ENCODE results near the gene KCTD21.
"Not testable (repeated sequence)": the region's sequence is repeated elsewhere in the genome, so short reads cannot be mapped to it uniquely, and the experiment has no call there.

Gene KCTD21

GRCh38 chr11:78188286-78189173, at the start of gene KCTD21, which contains the start of gene USP35:
KCTD21 (minus strand) TSS chr11:78188626; CDS start chr11:78174554, 14,072 bp downstream.
USP35 (plus strand) TSS chr11:78188919; CDS start chr11:78196246, 7,327 bp downstream.
- peak; percentile 97 for DNase-seq

GRCh38 chr11:78237293-78238046, 49.0 kb upstream of the KCTD21 start:
- DNase-seq: no peak

- DNase-seq: no peak
These were observed 45.6 kb upstream of the KCTD21 start for GRCh38 chr11:78234006-78234405.

- not testable (repeated sequence) for DNase-seq
These were observed 44.6 kb upstream of the KCTD21 start for GRCh38 chr11:78233046-78233445.

GRCh38 chr11:78231962-78232501, 43.6 kb upstream of the KCTD21 start:
- DNase-seq: no peak

- DNase-seq: no peak
These were observed 41.9 kb upstream of the KCTD21 start for GRCh38 chr11:78230161-78230877.

- no peak for DNase-seq
These were observed 40.7 kb upstream of the KCTD21 start for GRCh38 chr11:78229106-78229505.

GRCh38 chr11:78228467-78228866, 40.0 kb upstream of the KCTD21 start:
- DNase-seq: no peak

GRCh38 chr11:78227921-78228320, 39.5 kb upstream of the KCTD21 start:
- DNase-seq: no peak

GRCh38 chr11:78226684-78227680, 38.6 kb upstream of the KCTD21 start:
- DNase-seq: no peak

GRCh38 chr11:78224906-78225420, 36.5 kb upstream of the KCTD21 start:
- no peak for DNase-seq

- no peak for DNase-seq
These were observed 36.1 kb upstream of the KCTD21 start for GRCh38 chr11:78224506-78224905.

- no peak for DNase-seq
These were observed 35.0 kb upstream of the KCTD21 start for GRCh38 chr11:78223320-78223954.

GRCh38 chr11:78222726-78223125, 34.3 kb upstream of the KCTD21 start:
- DNase-seq: not testable (repeated sequence)

GRCh38 chr11:78221396-78222315, 33.2 kb upstream of the KCTD21 start:
- no peak for DNase-seq

GRCh38 chr11:78220218-78221157, 32.1 kb upstream of the KCTD21 start:
- DNase-seq: no peak

- no peak for DNase-seq
These were observed 31.2 kb upstream of the KCTD21 start for GRCh38 chr11:78219493-78220217.

Data from left hindlimb (tissue), 1 donor.